ENCODE results near the gene SRPK3.

The SRPK3 gene

DNA sequence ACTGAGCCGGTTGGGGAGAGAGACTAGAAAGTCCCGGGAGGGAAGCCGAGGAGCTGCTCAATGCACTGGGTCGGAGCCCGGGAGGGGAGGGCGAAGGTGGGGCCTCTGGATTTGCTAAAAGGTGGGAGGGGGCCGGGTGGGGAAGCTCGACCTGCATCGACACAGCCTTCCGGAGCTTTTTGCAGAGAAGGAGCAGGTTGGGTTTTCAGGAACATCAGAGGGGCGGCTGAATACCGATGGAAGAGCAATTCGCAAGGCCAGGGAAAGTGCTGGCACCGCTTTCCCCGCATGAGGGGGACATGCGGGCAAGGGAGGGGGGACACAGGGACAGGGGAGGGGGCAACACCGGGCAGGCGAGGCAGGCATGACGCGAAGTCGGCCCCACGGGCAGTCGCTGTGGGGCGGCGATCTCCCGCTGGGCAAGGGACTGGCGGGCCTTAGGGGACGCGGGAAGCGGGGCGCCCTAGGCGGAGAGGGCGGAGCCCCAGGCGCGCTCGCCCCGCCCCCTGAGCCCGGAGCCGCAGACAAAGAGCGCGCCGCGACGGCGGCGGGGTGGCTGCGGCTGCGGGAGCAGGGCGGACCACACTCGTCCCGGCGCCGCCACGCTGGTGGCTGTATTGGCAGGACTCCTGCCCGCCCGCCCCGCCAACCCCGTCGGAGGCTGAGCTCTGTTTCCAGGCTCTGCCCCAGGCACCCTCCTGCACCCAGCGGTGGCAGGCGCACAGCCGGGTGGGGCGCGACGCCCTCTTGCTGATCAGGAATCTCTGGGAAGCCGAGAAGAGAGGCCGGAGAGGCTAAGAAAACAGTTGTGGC is 37.9 kb downstream of the SRPK3 start:
- H3K4me2 ChIP-seq (ENCODE audit: low read length) = no peak overlapping the region
- no peaks in the 10 kb centered on the region for H3K36me3 ChIP-seq (ENCODE audit: control insufficient read depth, low read length)
- no peaks in the 10 kb centered on the region for H3K9me2 ChIP-seq (replicated peaks; ENCODE audit: control insufficient read depth, low read length)
- no peak for TF ChIP-seq EZH2phosphoT487 (IDR thresholded peaks at IDR 0.05; ENCODE audit: borderline replicate concordance, low read length)
- TF ChIP-seq, protein P1, sequence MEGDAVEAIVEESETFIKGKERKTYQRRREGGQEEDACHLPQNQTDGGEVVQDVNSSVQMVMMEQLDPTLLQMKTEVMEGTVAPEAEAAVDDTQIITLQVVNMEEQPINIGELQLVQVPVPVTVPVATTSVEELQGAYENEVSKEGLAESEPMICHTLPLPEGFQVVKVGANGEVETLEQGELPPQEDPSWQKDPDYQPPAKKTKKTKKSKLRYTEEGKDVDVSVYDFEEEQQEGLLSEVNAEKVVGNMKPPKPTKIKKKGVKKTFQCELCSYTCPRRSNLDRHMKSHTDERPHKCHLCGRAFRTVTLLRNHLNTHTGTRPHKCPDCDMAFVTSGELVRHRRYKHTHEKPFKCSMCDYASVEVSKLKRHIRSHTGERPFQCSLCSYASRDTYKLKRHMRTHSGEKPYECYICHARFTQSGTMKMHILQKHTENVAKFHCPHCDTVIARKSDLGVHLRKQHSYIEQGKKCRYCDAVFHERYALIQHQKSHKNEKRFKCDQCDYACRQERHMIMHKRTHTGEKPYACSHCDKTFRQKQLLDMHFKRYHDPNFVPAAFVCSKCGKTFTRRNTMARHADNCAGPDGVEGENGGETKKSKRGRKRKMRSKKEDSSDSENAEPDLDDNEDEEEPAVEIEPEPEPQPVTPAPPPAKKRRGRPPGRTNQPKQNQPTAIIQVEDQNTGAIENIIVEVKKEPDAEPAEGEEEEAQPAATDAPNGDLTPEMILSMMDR (IDR thresholded peaks at IDR 0.05; ENCODE audit: low read depth, low read length, poor library complexity, severe bottlenecking) = no peak
- H3K27ac ChIP-seq (ENCODE audit: low read depth, low read length) = no peak overlapping the region
- no peaks in the 10 kb centered on the region for H3K79me2 ChIP-seq (ENCODE audit: control insufficient read depth, low read length)
- no peaks in the 10 kb centered on the region for H3K9me3 ChIP-seq (ENCODE audit: control insufficient read depth, insufficient read depth, low read length)
- H3K27me3 ChIP-seq (ENCODE audit: control insufficient read depth, low read length) = peaks cover 8% of the 10 kb centered on the region
- H3K4me3 ChIP-seq (ENCODE audit: low read length) = no peak overlapping the region
- no peaks in the 10 kb centered on the region for H4K20me1 ChIP-seq (ENCODE audit: control insufficient read depth, insufficient read depth, low read depth, low read length)
- no peaks in the 10 kb centered on the region for H3F3A ChIP-seq (ENCODE audit: control insufficient read depth, insufficient read depth)
- H3K4me1 ChIP-seq (ENCODE audit: control insufficient read depth, low read length) = no peaks in the 10 kb centered on the region

DNA sequence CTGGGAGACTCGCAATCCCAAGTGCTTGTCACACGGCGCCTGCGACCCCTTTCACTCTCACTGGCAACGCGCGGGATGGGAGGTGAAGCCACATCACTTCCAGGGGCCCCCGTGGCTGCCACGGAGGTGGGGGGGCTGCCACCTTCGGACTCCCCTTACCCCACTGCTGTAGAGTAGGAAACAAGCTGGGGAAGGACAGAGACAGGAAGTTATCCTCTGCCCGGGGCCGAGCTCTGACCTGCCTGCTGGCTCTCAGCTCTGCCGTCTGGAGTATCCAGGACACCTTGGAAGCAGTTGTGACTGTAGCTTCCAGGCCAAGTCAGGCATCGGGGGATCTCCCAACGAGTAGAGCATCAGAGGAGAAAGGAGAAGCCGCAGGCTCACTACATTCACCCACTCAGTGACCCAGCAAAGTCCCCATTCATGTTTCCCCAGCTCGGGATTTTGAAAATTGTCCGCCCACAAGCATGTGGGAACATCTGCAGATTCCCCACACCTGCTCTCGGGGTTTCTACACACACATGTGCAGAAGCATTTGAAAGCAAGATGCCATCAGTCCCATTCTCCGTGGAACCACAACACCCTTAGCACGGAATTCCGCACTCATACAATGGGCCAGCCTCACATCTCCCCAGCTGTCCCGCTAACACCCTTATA is 38.7 kb downstream of the SRPK3 start:
- no peaks in the 10 kb centered on the region for H3K79me2 ChIP-seq (ENCODE audit: control insufficient read depth, low read length)
- no peaks in the 10 kb centered on the region for H3K4me1 ChIP-seq (ENCODE audit: control insufficient read depth, low read length)
- H3K36me3 ChIP-seq (ENCODE audit: control insufficient read depth, low read length) = no peaks in the 10 kb centered on the region
- H3K27ac ChIP-seq (ENCODE audit: low read depth, low read length) = no peak overlapping the region
- no peaks in the 10 kb centered on the region for H4K20me1 ChIP-seq (ENCODE audit: control insufficient read depth, insufficient read depth, low read depth, low read length)
- no peaks in the 10 kb centered on the region for H3K9me2 ChIP-seq (replicated peaks; ENCODE audit: control insufficient read depth, low read length)
- no peaks in the 10 kb centered on the region for H3F3A ChIP-seq (ENCODE audit: control insufficient read depth, insufficient read depth)
- no peak for TF ChIP-seq EZH2phosphoT487 (IDR thresholded peaks at IDR 0.05; ENCODE audit: borderline replicate concordance, low read length)
- TF ChIP-seq, protein P1 (IDR thresholded peaks at IDR 0.05; ENCODE audit: low read depth, low read length, poor library complexity, severe bottlenecking) = no peak
- H3K4me3 ChIP-seq (ENCODE audit: low read length) = no peak overlapping the region
- no peak overlapping the region for H3K4me2 ChIP-seq (ENCODE audit: low read length)
- no peaks in the 10 kb centered on the region for H3K9me3 ChIP-seq (ENCODE audit: control insufficient read depth, insufficient read depth, low read length)
- H3K27me3 ChIP-seq (ENCODE audit: control insufficient read depth, low read length) = peaks cover 8% of the 10 kb centered on the region

DNA sequence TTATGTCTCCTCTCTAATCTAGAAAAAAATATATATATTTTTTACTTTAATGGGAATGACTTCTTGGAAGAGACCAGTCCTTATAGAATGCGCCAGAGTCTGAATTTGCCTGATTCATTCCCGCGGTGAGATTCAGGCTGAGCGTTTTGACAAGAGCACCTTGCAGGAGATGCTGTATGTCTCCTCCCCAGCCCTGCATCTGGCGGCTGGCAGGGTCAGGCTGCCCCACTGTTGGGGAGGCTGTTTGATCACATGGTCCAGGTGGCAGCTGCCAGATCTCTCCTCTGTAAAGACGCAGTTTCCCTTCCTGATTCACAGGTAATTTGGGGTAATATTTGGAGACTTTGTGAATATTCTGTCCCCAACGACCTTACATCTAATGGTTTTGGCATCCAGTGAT is 39.8 kb downstream of the SRPK3 start:
- Histone ChIP-seq H3K4me1 (ENCODE audit: control insufficient read depth, low read length) (no peaks in the 10 kb centered on the region), H3F3A (ENCODE audit: control insufficient read depth, insufficient read depth) (no peaks in the 10 kb centered on the region), H3K27me3 (ENCODE audit: control insufficient read depth, low read length) (peaks cover 8% of the 10 kb centered on the region), H3K79me2 (ENCODE audit: control insufficient read depth, low read length) (no peaks in the 10 kb centered on the region), H3K4me3 (ENCODE audit: low read length) (no peak overlapping the region), H3K36me3 (ENCODE audit: control insufficient read depth, low read length) (no peaks in the 10 kb centered on the region), H4K20me1 (ENCODE audit: control insufficient read depth, insufficient read depth, low read depth, low read length) (no peaks in the 10 kb centered on the region), H3K9me2 (replicated peaks; ENCODE audit: control insufficient read depth, low read length) (no peaks in the 10 kb centered on the region), H3K9me3 (ENCODE audit: control insufficient read depth, insufficient read depth, low read length) (no peaks in the 10 kb centered on the region), H3K27ac (ENCODE audit: low read depth, low read length) (no peak overlapping the region), H3K4me2 (ENCODE audit: low read length) (no peak overlapping the region)
- TF ChIP-seq EZH2phosphoT487 (IDR thresholded peaks at IDR 0.05; ENCODE audit: borderline replicate concordance, low read length) = no peak
- TF ChIP-seq, protein P1 (IDR thresholded peaks at IDR 0.05; ENCODE audit: low read depth, low read length, poor library complexity, severe bottlenecking) = no peak
